GM12878 (cell line): Measurements from ENCODE around the gene PRKG1. TPM values are rescaled to one million over a fixed set of nuclear protein-coding genes. Genes with fewer than 3 reads are reported as not detected.

Experiments used
- ATAC-seq: fragments of 200-7000 bp; cut with Tn5 transposase; 3 replicates; pipeline ENCODE4 v1.9.1; 2020; ENCODE audit warnings: mild to moderate bottlenecking, moderate library complexity
- BruUV-seq: library from RNA; stranded (reverse); fragments of 400-500 nt; replicated peaks from 2 replicates; lab custom pipeline; 2021; lab: Mats Ljungman, UMichigan
- CTCF ChIA-PET: fragments of 300-600 bp; sonication (Branson Sonifier 250); formaldehyde crosslinking; extraction: SDS; loops from one replicate; lab custom pipeline; 2021; ENCODE audit warnings: inconsistent platforms; lab: Yijun Ruan, JAX
- POLR2A ChIA-PET: fragments of 350-600 bp; formaldehyde crosslinking; extraction: SDS; loops from one replicate; lab custom pipeline; 2021; ENCODE audit warnings: inconsistent platforms; lab: Charles Lee
- RAD21 ChIA-PET: fragments of 300-600 bp; sonication (Branson Sonifier 250); formaldehyde crosslinking; loops from one replicate; lab custom pipeline; 2023; ENCODE audit warnings: antibody characterized with exemption; ENCODE audit not compliant: unreplicated experiment; lab: Charles Lee
- SMC1A ChIA-PET: fragments of 300-600 bp; sonication (Branson Sonifier 250); formaldehyde crosslinking; loops from one replicate; lab custom pipeline; 2023; ENCODE audit not compliant: unreplicated experiment, uncharacterized antibody; lab: Charles Lee
- DNase-seq: peaks from one replicate; pipeline ENCODE4 v3.0.0-alpha.2; 2011; ENCODE audit warnings: low read depth, low spot score
- FAIRE-seq: peaks from 3 replicates; lab custom pipeline; 2011; peaks lifted over from hg19 to GRCh38; lab: Jason Lieb, UNC
- H2AFZ ChIP-seq: 2 replicates; pipeline ENCODE4 v1.6.0; 2011; ENCODE audit warnings: low read depth, low read length, control low read depth; ENCODE audit not compliant: control insufficient read depth
- H3K27ac ChIP-seq: 2 replicates; pipeline ENCODE4 v1.5.1; 2011; ENCODE audit warnings: control low read depth; ENCODE audit not compliant: control insufficient read depth, insufficient read depth
- H3K27me3 ChIP-seq, 2 experiments: replicated peaks in 1 of 2; 2 replicates each; pipeline versions ENCODE4 v1.6.0 to v1.6.1; 2011; ENCODE audit warnings: low read length in 1 of 2; ENCODE audit not compliant: control insufficient read depth in 2 of 2, insufficient read depth in 2 of 2
- H3K36me3 ChIP-seq, 2 experiments: 2 replicates each; pipeline ENCODE4 v1.5.1; 2011; ENCODE audit warnings: low read length in 1 of 2; ENCODE audit not compliant: control insufficient read depth in 2 of 2, insufficient read depth in 2 of 2
- H3K4me1 ChIP-seq: 2 replicates; pipeline ENCODE4 v1.6.1; 2011; ENCODE audit warnings: mild to moderate bottlenecking, low read length, moderate library complexity, mixed read lengths; ENCODE audit not compliant: control insufficient read depth, insufficient read depth
- H3K4me2 ChIP-seq: 2 replicates; pipeline ENCODE4 v1.6.0; 2011; ENCODE audit warnings: control low read depth; ENCODE audit not compliant: control insufficient read depth, insufficient read depth
- H3K4me3 ChIP-seq: fragments of 200-600 bp; sonication (generic); 2 replicates; pipeline ENCODE4 v1.5.1; 2016
- H3K79me2 ChIP-seq: 2 replicates; pipeline ENCODE4 v1.6.0; 2011; ENCODE audit warnings: low read length; ENCODE audit not compliant: control insufficient read depth, insufficient read depth
- H3K9ac ChIP-seq: 2 replicates; pipeline ENCODE4 v1.8.0; 2011; ENCODE audit warnings: low read length, control low read depth, mixed read lengths; ENCODE audit not compliant: control insufficient read depth, insufficient read depth
- H3K9me3 ChIP-seq: replicated peaks from 3 replicates; pipeline ENCODE4 v1.5.1; 2011; ENCODE audit warnings: mild to moderate bottlenecking, low read length; ENCODE audit not compliant: control insufficient read depth, insufficient read depth
- H4K20me1 ChIP-seq: 2 replicates; pipeline ENCODE4 v1.6.0; 2011; ENCODE audit not compliant: control insufficient read depth, insufficient read depth
- CBX3 ChIP-seq: fragments of 200-600 bp; sonication (generic); IDR thresholded peaks from 2 replicates; pipeline ENCODE4 v1.6.1; 2016; ENCODE audit warnings: low read depth, borderline replicate concordance
- CEBPZ ChIP-seq: fragments of 150-350 bp; IDR thresholded peaks from 2 replicates; pipeline ENCODE4 v1.6.1; 2016; ENCODE audit warnings: low read depth, low read length
- EZH2 ChIP-seq: IDR thresholded peaks from 2 replicates; pipeline ENCODE4 v1.6.1; 2012; ENCODE audit warnings: low read depth, mild to moderate bottlenecking, control low read depth, inconsistent platforms, low read length, borderline replicate concordance; ENCODE audit not compliant: control insufficient read depth
- IRF3 ChIP-seq: fragments of 450-650 bp; IDR thresholded peaks from 2 replicates; pipeline ENCODE4 v1.6.1; 2014; ENCODE audit warnings: mild to moderate bottlenecking
- IRF5 ChIP-seq: fragments of 450-650 bp; IDR thresholded peaks from 2 replicates; pipeline ENCODE4 v1.6.1; 2017; ENCODE audit warnings: borderline replicate concordance
- JUNB ChIP-seq: IDR thresholded peaks from 2 replicates; pipeline ENCODE4 v1.6.1; 2016; ENCODE audit warnings: antibody characterized with exemption, mild to moderate bottlenecking
- KLF5 ChIP-seq: fragments of 450-650 bp; IDR thresholded peaks from 2 replicates; pipeline ENCODE4 v1.6.1; 2014; ENCODE audit warnings: mild to moderate bottlenecking; ENCODE audit not compliant: partially characterized antibody
- MTA3 ChIP-seq: IDR thresholded peaks from 2 replicates; pipeline ENCODE4 v1.6.1; 2012; ENCODE audit warnings: low read length, inconsistent platforms, borderline replicate concordance
- POLR2A ChIP-seq: IDR thresholded peaks from 2 replicates; pipeline ENCODE4 v1.6.1; 2011; ENCODE audit warnings: low read depth, mild to moderate bottlenecking, low read length
- POLR2AphosphoS5 ChIP-seq: IDR thresholded peaks from 2 replicates; pipeline ENCODE4 v1.6.1; 2011; ENCODE audit warnings: mild to moderate bottlenecking, low read length, inconsistent platforms
- SKIL ChIP-seq: fragments of 450-650 bp; IDR thresholded peaks from 2 replicates; pipeline ENCODE4 v1.6.1; 2017; ENCODE audit warnings: mild to moderate bottlenecking, low read depth, inconsistent platforms; ENCODE audit not compliant: poor library complexity, severe bottlenecking
- SMAD5 ChIP-seq: IDR thresholded peaks from 2 replicates; pipeline ENCODE4 v1.6.1; 2016; ENCODE audit warnings: antibody characterized with exemption, low read depth
- ZBTB11 ChIP-seq: fragments of 450-650 bp; formaldehyde crosslinking; IDR thresholded peaks from 2 replicates; pipeline ENCODE4 v1.5.0; 2022; ENCODE audit warnings: mild to moderate bottlenecking, missing genetic modification characterization
- in situ Hi-C: fragments of 300-500 bp; cut with MboI; formaldehyde crosslinking; loops from 9 replicates; pipeline ENCODE4 v1.14.3; 2018; ENCODE audit warnings: mixed read lengths
- intact Hi-C: fragments of 100-400 bp; cut with micrococcal nuclease; formaldehyde crosslinking; loops from one replicate; pipeline ENCODE4 v1.14.2; 2022; ENCODE audit not compliant: unreplicated experiment
- polyA plus RNA-seq, 11 experiments: library from polyadenylated mRNA; depleted of rRNA in 4 of 11; unstranded in 6 of 11; stranded (reverse) in 5 of 11; fragments of >200 nt; fragmentation: Nextera tagmentation in 4 of 11; fragmentation: Illumina TruSeq in 1 of 11; extraction: Ambion mirVana in 4 of 11; extraction: Trizol in 1 of 11; gene quantifications; 1 replicate in 1 of 11; 2 replicates in 10 of 11; pipeline versions ENCODE4 v1.2.1 to v1.2.3, GENCODE V29; 2011 to 2016; ENCODE audit warnings: inconsistent platforms in 2 of 11, missing spikeins in 2 of 11, low read depth in 1 of 11
- total RNA-seq, 4 experiments: library from RNA; depleted of rRNA in 3 of 4; stranded (reverse); fragments of >200 nt in 3 of 4; fragmentation: Illumina TruSeq in 1 of 4; extraction: Trizol in 1 of 4; gene quantifications; 2 replicates each; pipeline versions ENCODE4 v1.2.1 to v1.2.3, GENCODE V29; 2013 to 2021

PRKG1 gene
- total and polyA plus RNA-seq, 10 of the 15 experiments (the other 5 are each of a cell fraction or from before 2014, with no cell fraction given), result 0.04 to 0.05 TPM; not detected in 8

GRCh38 chr10:51881213-51881612 is 806.9 kb downstream of the PRKG1 start:
- TF ChIP-seq MTA3 (no peak), POLR2AphosphoS5 (no peak), SMAD5 (no peak), POLR2A (no peak), IRF3 (no peak), CBX3 (no peak), EZH2 (no peak), CEBPZ (no peak), SKIL (no peak), JUNB (no peak), IRF5 (no peak), KLF5 (no peak), ZBTB11 (no peak)

More at GRCh38 chr10:51881213-51881612, 806.9 kb downstream of the PRKG1 start:
- CTCF ChIA-PET, result interaction anchor here (0.7 to 1.1 kb wide), 2 partner anchors 38 to 187 kb away, joined by 3 read pairs; no protein-coding TSS in a partner anchor
- Histone ChIP-seq H3K4me3 (no peak overlapping the region), H3K9me3 (no peaks in the 10 kb centered on the region), H3K9ac (no peak overlapping the region), H3K27me3 (no peaks in the 10 kb centered on the region), H2AFZ (no peak overlapping the region), H3K4me2 (no peak overlapping the region), H3K36me3 (no peaks in the 10 kb centered on the region), H3K4me1 (no peaks in the 10 kb centered on the region; the same call in 1 of the 2 replicates), H4K20me1 (no peaks in the 10 kb centered on the region), H3K79me2 (no peaks in the 10 kb centered on the region), H3K27ac (no peak overlapping the region)
- DNase-seq, result no peak
- ATAC-seq, result no peak
- BruUV-seq, result no TSS peak
- POLR2A ChIA-PET, result no interaction called here
- RAD21 ChIA-PET, result no interaction called here
- no peak for FAIRE-seq
- intact Hi-C loops (no loop called here), in situ Hi-C loops (no loop called here)
- SMC1A ChIA-PET, result interaction anchor here (1.2 kb wide), 1 partner anchor 121 kb away, joined by 3 read pairs; no protein-coding TSS in a partner anchor
